Central memory CD4-positive, alpha-beta T cell (primary cell): ENCODE results near the gene SPECC1.
"Not testable (repeated sequence)": the region's sequence is repeated elsewhere in the genome, so short reads cannot be mapped to it uniquely, and the experiment has no call there.

Experiments used
- DNase-seq: peaks from one replicate; pipeline ENCODE4 v3.0.0; 2022

The SPECC1 gene

DNA sequence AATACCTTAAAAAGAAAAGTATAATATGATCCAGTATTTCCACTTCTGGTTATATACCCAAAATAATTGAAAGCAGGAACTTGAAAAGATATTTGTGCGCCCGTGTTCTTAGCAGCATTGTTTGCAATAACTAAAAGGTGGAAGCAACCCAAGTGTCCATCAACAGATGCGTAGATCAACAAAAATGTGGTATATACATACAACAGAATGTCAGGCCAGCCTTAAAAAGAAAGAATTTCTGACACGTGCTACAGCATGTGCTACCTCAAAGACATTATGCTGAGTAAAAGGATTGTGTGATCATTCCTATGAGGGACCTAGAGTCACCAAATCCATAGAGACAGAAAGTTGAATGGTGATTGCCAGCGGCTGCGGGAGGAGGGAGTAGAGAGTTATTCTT lies 133.1 kb downstream of the SPECC1 start:
- DNase-seq: no peak

DNA sequence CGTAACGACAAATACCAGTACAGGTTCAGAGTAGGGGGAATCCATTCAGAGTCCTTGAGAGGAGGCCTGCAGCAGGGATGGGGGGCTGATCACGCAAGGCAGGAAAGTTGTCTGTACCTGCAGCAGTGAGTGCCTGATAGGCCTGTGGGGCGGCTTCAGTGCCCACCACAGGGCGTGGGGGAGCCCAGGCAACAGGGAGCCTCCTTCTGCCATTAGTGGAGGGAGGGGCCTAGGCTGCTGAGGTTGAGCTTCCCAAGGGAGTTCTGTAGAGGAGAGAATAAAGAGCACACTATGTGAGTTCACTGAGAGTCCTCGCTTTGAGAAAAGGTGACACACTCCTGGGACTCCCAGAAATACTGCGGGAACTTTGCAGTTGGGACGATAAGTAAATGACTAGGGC lies 134.6 kb downstream of the SPECC1 start:
- no peak for DNase-seq

GRCh38 chr17:20145567-20145966 lies 136.4 kb downstream of the SPECC1 start:
- no peak for DNase-seq

DNA sequence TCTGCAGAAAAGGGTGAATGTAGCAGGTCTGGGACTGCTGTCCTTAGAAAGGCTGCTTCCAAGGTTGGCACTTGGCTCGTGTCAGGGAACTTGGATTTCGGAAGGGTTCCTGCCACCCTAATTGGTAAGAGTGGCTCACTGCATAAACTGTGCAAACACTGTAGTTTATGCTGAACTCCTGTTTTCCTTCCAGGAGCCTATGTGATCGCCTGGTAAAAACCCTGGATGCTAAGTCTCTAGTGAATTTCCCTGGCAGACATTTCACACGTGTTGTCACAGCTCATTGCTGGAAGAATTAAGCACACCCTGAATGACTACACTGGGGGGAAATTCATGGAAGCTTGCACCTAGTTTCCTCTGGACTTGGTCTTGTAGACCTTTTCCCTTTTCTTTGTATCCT lies 140.1 kb downstream of the SPECC1 start:
- no peak for DNase-seq

DNA sequence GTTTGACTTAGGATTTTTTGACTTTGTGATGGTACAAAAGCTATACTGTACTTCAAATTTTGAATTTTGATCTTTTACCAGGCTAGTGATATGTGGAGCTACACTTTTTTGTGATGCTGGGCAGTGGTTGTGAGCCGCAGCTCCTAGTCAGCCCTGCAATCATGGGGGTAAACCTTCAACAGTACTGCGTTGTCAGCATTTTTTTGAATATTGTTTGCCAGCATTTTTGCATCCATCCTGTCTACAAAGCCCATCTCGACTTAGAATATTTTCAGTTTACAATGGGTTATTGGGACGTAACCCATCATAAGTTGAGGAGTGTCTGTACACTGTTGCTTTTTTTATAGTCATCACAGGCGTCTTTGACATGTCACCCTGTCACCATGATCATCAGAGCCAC lies 142.0 kb downstream of the SPECC1 start:
- no peak for DNase-seq

- DNase-seq: no peak
These were observed 144.1 kb downstream of the SPECC1 start for GRCh38 chr17:20153231-20153630.

GRCh38 chr17:20154286-20155000 lies 145.3 kb downstream of the SPECC1 start:
- no peak for DNase-seq

- DNase-seq: peak; percentile 94
These were observed 146.4 kb downstream of the SPECC1 start for GRCh38 chr17:20155258-20156195.

DNA sequence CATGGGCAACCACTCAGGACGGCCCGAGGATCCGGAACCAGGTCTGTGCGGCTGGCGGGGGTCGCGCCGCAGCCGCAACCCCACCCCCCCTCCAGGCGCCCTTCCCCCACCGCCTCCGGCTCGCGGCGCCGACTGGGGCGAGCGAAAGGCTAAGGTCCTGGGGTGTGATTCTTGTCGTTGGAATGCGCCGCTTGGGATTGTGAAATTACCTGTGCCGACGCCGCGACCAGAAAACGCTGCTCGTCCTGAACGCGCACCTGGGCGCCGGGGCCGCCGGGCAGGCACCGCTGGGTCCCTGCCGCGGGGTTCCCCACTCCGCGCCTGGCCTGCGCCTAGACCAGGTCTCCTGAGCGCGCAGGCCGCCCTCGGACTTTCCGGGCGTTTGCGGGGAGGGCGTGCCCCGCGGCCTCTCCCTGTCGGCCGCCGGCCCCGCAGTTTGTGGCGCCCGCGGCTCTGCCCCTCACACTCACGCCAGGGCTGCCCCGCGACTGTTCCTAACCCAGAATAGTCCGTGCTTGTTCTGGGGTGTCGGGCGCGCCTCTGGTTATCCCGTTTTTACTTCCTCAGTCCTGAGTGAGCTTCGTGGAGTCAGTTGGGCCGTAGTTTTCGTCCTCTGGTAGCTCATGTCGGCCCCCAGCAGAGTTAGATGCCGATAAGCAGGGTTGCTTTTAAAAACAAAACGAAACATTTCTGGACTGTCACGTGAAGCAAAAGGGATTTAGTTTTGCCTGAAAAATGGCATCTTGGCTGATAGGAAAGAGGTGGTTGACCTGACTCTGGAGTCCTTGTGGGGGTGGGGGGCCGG lies 147.2 kb downstream of the SPECC1 start:
- DNase-seq: no peak

- no peak for DNase-seq
These were observed 147.8 kb downstream of the SPECC1 start for GRCh38 chr17:20157001-20157310.

- no peak for DNase-seq
These were observed 149.4 kb downstream of the SPECC1 start for GRCh38 chr17:20158580-20158979.

- DNase-seq: no peak
These were observed 150.4 kb downstream of the SPECC1 start for GRCh38 chr17:20159406-20160069.

DNA sequence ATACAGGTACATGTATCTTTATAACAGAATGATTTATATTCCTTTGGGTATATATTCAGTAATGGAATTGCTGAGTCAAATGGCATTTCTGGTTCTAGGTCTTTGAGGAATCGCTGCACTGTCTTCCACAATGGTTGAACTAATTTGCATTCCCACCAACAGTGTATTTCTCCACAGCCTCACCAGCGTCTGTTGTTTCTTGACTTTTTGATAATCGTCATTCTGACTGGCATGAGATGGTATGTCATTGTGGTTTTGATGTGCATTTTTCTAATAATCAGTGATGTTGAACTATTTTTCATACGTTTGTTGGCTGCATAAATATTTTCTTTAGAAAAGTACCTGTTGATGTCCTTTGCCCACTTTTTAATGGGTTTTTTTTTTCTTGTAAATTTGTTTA lies 156.4 kb downstream of the SPECC1 start:
- DNase-seq: not testable (repeated sequence)

GRCh38 chr17:20170085-20170484 lies 160.9 kb downstream of the SPECC1 start:
- DNase-seq: no peak

GRCh38 chr17:20171741-20172365 lies 162.7 kb downstream of the SPECC1 start:
- no peak for DNase-seq

GRCh38 chr17:20172376-20172775 lies 163.2 kb downstream of the SPECC1 start:
- DNase-seq: no peak

DNA sequence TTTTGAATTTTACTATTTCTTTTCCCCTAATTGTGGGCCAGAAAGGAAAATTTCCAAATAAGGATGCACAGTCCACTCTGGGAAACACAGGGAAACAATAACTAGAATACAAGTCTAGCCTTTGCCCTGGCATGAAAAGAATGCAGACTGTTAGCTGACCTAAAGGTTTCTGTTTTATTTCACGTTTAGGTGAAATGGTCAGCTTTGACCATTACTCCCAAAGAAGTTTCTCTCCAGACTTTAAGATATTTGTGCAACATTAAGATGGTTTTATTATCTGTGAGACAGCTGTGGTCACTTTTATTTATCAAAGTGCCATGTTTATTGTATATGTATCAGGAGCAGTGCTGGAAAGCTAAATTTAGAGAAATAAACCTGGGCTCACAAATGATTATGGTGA lies 163.9 kb downstream of the SPECC1 start:
- DNase-seq: no peak

DNA sequence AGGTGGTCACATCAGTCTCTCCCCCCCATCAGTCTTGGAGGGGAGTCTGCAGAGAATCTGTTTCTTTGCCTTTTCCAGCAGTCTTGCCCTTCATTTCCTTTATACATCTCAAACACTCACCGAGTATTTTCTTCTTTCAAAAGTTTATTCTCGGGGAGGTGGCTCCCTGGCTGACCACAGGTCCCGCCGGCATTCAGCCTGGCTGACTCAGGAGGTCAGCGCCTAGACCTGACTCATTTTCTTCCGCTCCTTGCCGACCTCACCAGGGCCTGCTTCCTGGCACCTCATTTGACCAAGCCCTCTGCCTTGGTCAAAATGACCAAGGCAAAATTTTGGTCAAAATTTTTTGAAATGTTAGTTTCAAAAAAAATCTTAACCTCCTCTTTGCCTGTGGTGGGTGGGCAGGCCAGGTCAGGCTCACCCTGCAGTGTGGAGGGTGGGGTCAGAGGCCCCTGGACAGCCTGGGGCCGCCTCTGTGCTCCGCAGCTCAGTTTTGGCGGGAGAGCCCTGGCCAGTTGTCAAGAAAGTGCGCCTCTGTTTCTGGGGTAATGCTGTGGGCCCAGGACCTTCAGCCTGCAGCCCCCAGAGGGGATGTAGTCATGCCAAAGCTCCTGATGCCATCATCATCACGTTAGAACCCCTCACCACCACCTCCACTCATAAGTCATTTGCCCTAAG lies 165.6 kb downstream of the SPECC1 start:
- DNase-seq: no peak

- DNase-seq: no peak
These were observed 169.9 kb downstream of the SPECC1 start for GRCh38 chr17:20179041-20179440.

- no peak for DNase-seq
These were observed 171.5 kb downstream of the SPECC1 start for GRCh38 chr17:20180661-20181060.

GRCh38 chr17:20184181-20184580 lies 175.0 kb downstream of the SPECC1 start:
- DNase-seq: no peak
